K562 (cell line): ENCODE measurements around the gene SMARCB1.

Experiments
- ATF2 ChIP-seq: sonication (generic); formaldehyde crosslinking; IDR thresholded peaks from 2 replicates; pipeline ENCODE4 v1.8.1; 2022; ENCODE audit warnings: missing genetic modification reagents
- BACH1 ChIP-seq: fragments of 200-800 bp; sonication (Bioruptor generic); IDR thresholded peaks from 2 replicates; pipeline ENCODE4 v1.6.1; 2016; ENCODE audit warnings: missing genetic modification characterization, missing compliant biosample characterization
- CTCF ChIP-seq, 3 experiments: IDR thresholded peaks in 2 of 3; conservative IDR thresholded peaks in 1 of 3; 2 replicates each; pipeline ENCODE4 v1.5.1; 2011 to 2012; ENCODE audit warnings: low read length in 3 of 3, mild to moderate bottlenecking in 3 of 3, control low read depth in 2 of 3, improper control_type of control experiment in 1 of 3, inconsistent platforms in 1 of 3, low read depth in 1 of 3, mixed read lengths in 1 of 3, moderate library complexity in 1 of 3; ENCODE audit not compliant: insufficient read depth in 2 of 3
- KDM5B ChIP-seq: fragments of 200-600 bp; sonication (generic); IDR thresholded peaks from 2 replicates; pipeline ENCODE4 v1.6.1; 2012; ENCODE audit warnings: low read depth, mild to moderate bottlenecking, moderate library complexity, low read length, control low read depth, inconsistent platforms; ENCODE audit not compliant: insufficient replicate concordance
- POLR2A ChIP-seq: fragments of 450-650 bp; conservative IDR thresholded peaks from 2 replicates; pipeline ENCODE4 v1.6.1; 2016

- TF ChIP-seq KDM5B (no peak), ATF2 (CRISPR knock-in tag) (no peak), CTCF (IDR thresholded peaks at IDR 0.05 in 2 of 3, conservative IDR thresholded peaks at IDR 0.05 in 1 of 3; ENCODE audit: insufficient read depth in 2 of 3, low read depth in 1 of 3, low read length in 3 of 3) (no peak), POLR2A (no peak), BACH1 (tag) (no peak)
Measured at GRCh38 chr22:23759566-23759965, 27.2 kb upstream of the SMARCB1 start.
